ENCODE data around the gene TPP2.

DNA sequence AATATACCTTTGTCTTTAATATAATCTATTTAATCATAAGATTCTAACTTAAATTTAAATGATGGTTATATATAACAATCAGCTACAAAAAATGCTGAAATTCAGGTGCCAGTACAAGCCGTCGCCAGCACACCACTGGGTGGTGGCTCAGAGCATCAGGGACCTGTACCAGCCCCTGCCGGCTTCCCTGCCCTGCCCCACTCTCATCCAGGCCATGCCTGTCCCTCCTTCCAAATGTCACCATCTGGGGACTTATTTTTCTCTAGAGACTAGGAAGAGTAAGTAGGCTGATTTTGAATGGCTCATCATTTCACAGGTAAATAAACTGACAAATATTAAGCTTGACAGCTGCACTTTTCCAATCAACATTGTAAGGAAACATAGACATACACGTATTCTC, 96.5 kb downstream of the TPP2 start:
- TF ChIP-seq, protein P1, sequence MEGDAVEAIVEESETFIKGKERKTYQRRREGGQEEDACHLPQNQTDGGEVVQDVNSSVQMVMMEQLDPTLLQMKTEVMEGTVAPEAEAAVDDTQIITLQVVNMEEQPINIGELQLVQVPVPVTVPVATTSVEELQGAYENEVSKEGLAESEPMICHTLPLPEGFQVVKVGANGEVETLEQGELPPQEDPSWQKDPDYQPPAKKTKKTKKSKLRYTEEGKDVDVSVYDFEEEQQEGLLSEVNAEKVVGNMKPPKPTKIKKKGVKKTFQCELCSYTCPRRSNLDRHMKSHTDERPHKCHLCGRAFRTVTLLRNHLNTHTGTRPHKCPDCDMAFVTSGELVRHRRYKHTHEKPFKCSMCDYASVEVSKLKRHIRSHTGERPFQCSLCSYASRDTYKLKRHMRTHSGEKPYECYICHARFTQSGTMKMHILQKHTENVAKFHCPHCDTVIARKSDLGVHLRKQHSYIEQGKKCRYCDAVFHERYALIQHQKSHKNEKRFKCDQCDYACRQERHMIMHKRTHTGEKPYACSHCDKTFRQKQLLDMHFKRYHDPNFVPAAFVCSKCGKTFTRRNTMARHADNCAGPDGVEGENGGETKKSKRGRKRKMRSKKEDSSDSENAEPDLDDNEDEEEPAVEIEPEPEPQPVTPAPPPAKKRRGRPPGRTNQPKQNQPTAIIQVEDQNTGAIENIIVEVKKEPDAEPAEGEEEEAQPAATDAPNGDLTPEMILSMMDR (IDR thresholded peaks at IDR 0.05 in 8 of 11, conservative IDR thresholded peaks at IDR 0.05 in 3 of 11) = no peak
- no peak for TF ChIP-seq POLR2AphosphoS5 (IDR thresholded peaks at IDR 0.05)
- TF ChIP-seq POLR2A (IDR thresholded peaks at IDR 0.05) = no peak
